K562 (cell line): ENCODE data around the gene FBXO33. TPM values are rescaled to one million over a fixed set of nuclear protein-coding genes. Genes with fewer than 3 reads are reported as not detected.

Source experiments
- ATAC-seq: fragments of 200-7000 bp; cut with Tn5 transposase; 3 replicates; pipeline ENCODE4 v1.9.1; 2020; ENCODE audit warnings: moderate library complexity
- BruUV-seq: library from RNA; stranded (reverse); fragments of 400-500 nt; replicated peaks from 2 replicates; lab custom pipeline; 2021; lab: Mats Ljungman, UMichigan
- CTCF ChIA-PET: fragments of 300-600 bp; formaldehyde crosslinking; extraction: SDS; loops from one replicate; lab custom pipeline; 2021; ENCODE audit warnings: low intra/inter-chr PET ratio; lab: Yijun Ruan, JAX
- POLR2A ChIA-PET: fragments of 300-600, 350-650 bp; sonication (Branson Sonifier 250); formaldehyde crosslinking; extraction: SDS; loops from one replicate; lab custom pipeline; 2021; ENCODE audit warnings: antibody characterized with exemption, inconsistent platforms; lab: Yijun Ruan, JAX
- DNase-seq, 4 experiments: peaks; one replicate each; pipeline versions ENCODE4 v3.0.0 to v3.0.0-alpha.2; 2011 to 2018; ENCODE audit warnings: low spot score in 3 of 4, mixed read lengths in 3 of 4; ENCODE audit errors: extremely low read depth in 1 of 4
- FAIRE-seq: peaks from 2 replicates; lab custom pipeline; 2011; peaks lifted over from hg19 to GRCh38; lab: Jason Lieb, UNC
- H2AFZ ChIP-seq: 2 replicates; pipeline ENCODE4 v1.6.0; 2011; ENCODE audit warnings: low read depth, low read length, control low read depth, inconsistent platforms
- H3K27ac ChIP-seq: fragments of 200-600 bp; 3 replicates; pipeline ENCODE4 v1.8.0; 2011; ENCODE audit warnings: low read depth, mild to moderate bottlenecking, control low read depth, inconsistent platforms, low read length, moderate library complexity, mixed read lengths; ENCODE audit errors: extremely low read depth
- H3K27me3 ChIP-seq, 2 experiments: fragments of 300-600 bp in 1 of 2; 2 replicates in 1 of 2; 3 replicates in 1 of 2; pipeline versions ENCODE4 v1.6.0 to v1.8.0; 2011; ENCODE audit warnings: inconsistent platforms in 2 of 2, low read length in 2 of 2, mild to moderate bottlenecking in 1 of 2, mixed read lengths in 1 of 2, moderate library complexity in 1 of 2; ENCODE audit not compliant: control insufficient read depth in 2 of 2, insufficient read depth in 2 of 2
- H3K36me3 ChIP-seq: fragments of 300-600 bp; 3 replicates; pipeline ENCODE4 v1.8.0; 2011; ENCODE audit warnings: mild to moderate bottlenecking, low read length, inconsistent platforms; ENCODE audit not compliant: control insufficient read depth, insufficient read depth
- H3K4me1 ChIP-seq, 2 experiments: fragments of 200-600 bp in 1 of 2; replicated peaks in 1 of 2; 2 replicates in 1 of 2; 3 replicates in 1 of 2; pipeline versions ENCODE4 v1.5.1 to v1.8.0; 2011; ENCODE audit warnings: inconsistent platforms in 2 of 2, low read length in 2 of 2, mild to moderate bottlenecking in 1 of 2, mixed read lengths in 1 of 2, moderate library complexity in 1 of 2; ENCODE audit not compliant: control insufficient read depth in 2 of 2, insufficient read depth in 2 of 2
- H3K4me2 ChIP-seq: 2 replicates; pipeline ENCODE4 v1.6.1; 2011; ENCODE audit warnings: low read length, control low read depth, inconsistent platforms, mixed read lengths; ENCODE audit not compliant: insufficient read depth
- H3K4me3 ChIP-seq: fragments of 200-600 bp; sonication (generic), shearing (Covaris generic); 2 replicates; pipeline ENCODE4 v1.5.1; 2016; ENCODE audit warnings: control low read depth, inconsistent platforms
- H3K79me2 ChIP-seq: fragments of 200-600 bp; 3 replicates; pipeline ENCODE4 v1.8.0; 2011; ENCODE audit warnings: low read length, inconsistent platforms; ENCODE audit not compliant: control insufficient read depth, insufficient read depth
- H3K9ac ChIP-seq, 2 experiments: 2 replicates each; pipeline versions ENCODE4 v1.6.0 to v1.6.1; 2011; ENCODE audit warnings: low read depth in 2 of 2, low read length in 2 of 2, control low read depth in 1 of 2, inconsistent platforms in 1 of 2, mild to moderate bottlenecking in 1 of 2, mixed read lengths in 1 of 2; ENCODE audit not compliant: insufficient read depth in 1 of 2
- H3K9me1 ChIP-seq: one replicate; pipeline ENCODE4 v1.6.0; 2011; ENCODE audit warnings: inconsistent platforms, mild to moderate bottlenecking, low read length, moderate library complexity; ENCODE audit not compliant: control insufficient read depth, insufficient read depth
- H3K9me3 ChIP-seq: replicated peaks from 2 replicates; pipeline ENCODE4 v1.5.1; 2011; ENCODE audit warnings: low read depth, low read length, inconsistent platforms; ENCODE audit not compliant: control insufficient read depth, insufficient read depth
- H4K20me1 ChIP-seq: replicated peaks from 2 replicates; pipeline ENCODE4 v1.6.1; 2011; ENCODE audit warnings: low read length, inconsistent platforms, mixed read lengths; ENCODE audit not compliant: control insufficient read depth, insufficient read depth
- GABPB1 ChIP-seq: sonication (generic); formaldehyde crosslinking; IDR thresholded peaks from 2 replicates; pipeline ENCODE4 v1.8.0; 2022; ENCODE audit warnings: mild to moderate bottlenecking, missing genetic modification reagents
- GATA2 ChIP-seq: sonication (generic); formaldehyde crosslinking; IDR thresholded peaks from 2 replicates; pipeline ENCODE4 v1.4.0; 2020; ENCODE audit warnings: mild to moderate bottlenecking, missing genetic modification reagents
- LEF1 ChIP-seq: fragments of 450-650 bp; IDR thresholded peaks from 2 replicates; pipeline ENCODE4 v1.6.1; 2016; ENCODE audit warnings: mild to moderate bottlenecking
- MEIS2 ChIP-seq: fragments of 450-650 bp; IDR thresholded peaks from 2 replicates; pipeline ENCODE4 v1.6.1; 2014; ENCODE audit warnings: mild to moderate bottlenecking; ENCODE audit not compliant: partially characterized antibody
- NFIC ChIP-seq: fragments of 450-650 bp; IDR thresholded peaks from 2 replicates; pipeline ENCODE4 v1.6.1; 2017; ENCODE audit warnings: mild to moderate bottlenecking, inconsistent platforms
- PHF8 ChIP-seq: fragments of 200-600 bp; sonication (generic); IDR thresholded peaks from 2 replicates; pipeline ENCODE4 v1.6.1; 2012; ENCODE audit warnings: mixed run types, mild to moderate bottlenecking, inconsistent platforms, low read length, moderate library complexity, borderline replicate concordance
- RB1 ChIP-seq: fragments of 450-650 bp; IDR thresholded peaks from 2 replicates; pipeline ENCODE4 v1.6.1; 2017; ENCODE audit warnings: low read depth, mild to moderate bottlenecking
- RNF2 ChIP-seq: sonication (generic); IDR thresholded peaks from 2 replicates; pipeline ENCODE4 v1.6.1; 2016
- SREBF1 ChIP-seq: fragments of 150-350 bp; IDR thresholded peaks from 2 replicates; pipeline ENCODE4 v1.6.1; 2014; ENCODE audit warnings: antibody characterized with exemption, low read depth, low read length, borderline replicate concordance
- TCF7 ChIP-seq: sonication (generic); IDR thresholded peaks from 2 replicates; pipeline ENCODE4 v1.6.1; 2016; ENCODE audit warnings: antibody characterized with exemption, borderline replicate concordance
- ZBED1 ChIP-seq: IDR thresholded peaks from 2 replicates; pipeline ENCODE4 v1.6.1; 2014
- ZBTB49 ChIP-seq: sonication (generic); formaldehyde crosslinking; IDR thresholded peaks from 2 replicates; pipeline ENCODE4 v1.8.0; 2022; ENCODE audit warnings: missing genetic modification reagents, mild to moderate bottlenecking, borderline replicate concordance
- ZC3H11A ChIP-seq: IDR thresholded peaks from 2 replicates; pipeline ENCODE4 v1.6.1; 2012; ENCODE audit warnings: low read depth, low read length, improper control_type of control experiment
- ZHX1 ChIP-seq: fragments of 150-350 bp; conservative IDR thresholded peaks from 2 replicates; pipeline ENCODE4 v1.6.1; 2014; ENCODE audit warnings: low read length
- WGBS: fragments of 100-300 bp; shearing (Covaris generic); methylation state at CpG from one replicate; pipeline ENCODE4 v1.1.6; 2016; ENCODE audit warnings: low coverage, mixed read lengths; ENCODE audit not compliant: insufficient coverage; ENCODE audit errors: missing lambda C conversion rate; 5-methylcytosine and 5-hydroxymethylcytosine counted together
- in situ Hi-C: fragments of 300-500 bp; cut with MboI; formaldehyde crosslinking; loops from 4 replicates; pipeline ENCODE4 v1.15.0; 2018; ENCODE audit warnings: inconsistent platforms, mixed read lengths
- intact Hi-C: fragments of 100-400 bp; cut with micrococcal nuclease; formaldehyde crosslinking; loops from 2 replicates; pipeline ENCODE4 v1.14.2; 2022
- polyA plus RNA-seq, 8 experiments: library from polyadenylated mRNA; depleted of rRNA in 4 of 8; stranded (reverse) in 5 of 8; unstranded in 3 of 8; fragments of >200 nt; fragmentation: Nextera tagmentation in 2 of 8; fragmentation: Illumina TruSeq in 1 of 8; extraction: Ambion mirVana in 2 of 8; extraction: Trizol in 1 of 8; gene quantifications; 2 replicates each; pipeline versions ENCODE4 v1.2.1 to v1.2.3, GENCODE V29; 2011 to 2014; ENCODE audit warnings: inconsistent platforms in 1 of 8, missing spikeins in 1 of 8
- total RNA-seq, 7 experiments: library from RNA; depleted of rRNA in 6 of 7; stranded (reverse); fragments of >200 nt in 6 of 7; fragmentation: Illumina TruSeq in 2 of 7; extraction: Trizol in 2 of 7; gene quantifications; 2 replicates each; pipeline versions ENCODE4 v1.2.1 to v1.2.3, GENCODE V29; 2011 to 2021; ENCODE audit warnings: low replicate concordance in 1 of 7
- TF ChIP-seq, protein P1 (sequence below), 2 experiments: fragments of 450-650 bp in 1 of 2; sonication (generic) in 1 of 2; formaldehyde crosslinking in 1 of 2; IDR thresholded peaks in 1 of 2; conservative IDR thresholded peaks in 1 of 2; 2 replicates each; pipeline versions ENCODE4 v1.6.1 to v1.8.1; 2016 to 2023; ENCODE audit warnings: mild to moderate bottlenecking in 2 of 2, moderate library complexity in 2 of 2, inconsistent platforms in 1 of 2, missing genetic modification reagents in 1 of 2
- TF ChIP-seq, protein P2 (sequence below): sonication (generic); formaldehyde crosslinking; IDR thresholded peaks from 2 replicates; pipeline ENCODE4 v1.8.1; 2023; ENCODE audit warnings: mild to moderate bottlenecking, missing genetic modification reagents

FBXO33 gene
- total and polyA plus RNA-seq, 9 of the 15 experiments (the other 6 are each of a cell fraction or from before 2014, with no cell fraction given) = 1.6 to 7.5 (median 5.0) TPM

GRCh38 chr14:39382463-39382862, 49.8 kb downstream of the FBXO33 start:
- H3K27me3 ChIP-seq = no peaks in the 10 kb centered on the region
- in situ Hi-C loops = no loop called here
- 45% methylated on average over 3 of the region's 3 CpGs for WGBS
- ChIA-PET CTCF (no interaction called here), POLR2A (interaction anchor here (0.5 to 0.7 kb wide), 2 partner anchors 15 to 201 kb away, joined by 3 read pairs; no protein-coding TSS in a partner anchor)
- intact Hi-C loops = loop anchor here (5.0 kb wide), 1 partner anchor 50 kb away; the partner anchor contains the start of gene FBXO33
- FAIRE-seq (no peak), DNase-seq (no peak), ATAC-seq (no peak)
- BruUV-seq = no TSS peak
- H3K4me1 ChIP-seq = no peaks in the 10 kb centered on the region; a peak in 1 of 5 replicates
- no peak overlapping the region for H2AFZ ChIP-seq
- H3K27ac ChIP-seq = no peak overlapping the region
- H3K36me3 ChIP-seq = no peaks in the 10 kb centered on the region
- H3K9ac ChIP-seq = no peak overlapping the region
- no peaks in the 10 kb centered on the region for H3K9me3 ChIP-seq
- no peaks in the 10 kb centered on the region for H3K79me2 ChIP-seq
- H3K9me1 ChIP-seq = no peaks in the 10 kb centered on the region
- no peaks in the 10 kb centered on the region for H4K20me1 ChIP-seq
- no peak overlapping the region for H3K4me3 ChIP-seq
- H3K4me2 ChIP-seq = no peak overlapping the region
- TF ChIP-seq, protein P1, sequence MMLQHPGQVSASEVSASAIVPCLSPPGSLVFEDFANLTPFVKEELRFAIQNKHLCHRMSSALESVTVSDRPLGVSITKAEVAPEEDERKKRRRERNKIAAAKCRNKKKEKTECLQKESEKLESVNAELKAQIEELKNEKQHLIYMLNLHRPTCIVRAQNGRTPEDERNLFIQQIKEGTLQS (IDR thresholded peaks at IDR 0.05) = no peak
- TF ChIP-seq, protein P1 (CRISPR knock-in tag; conservative IDR thresholded peaks at IDR 0.05) = no peak
- TF ChIP-seq LEF1 = no peak
- no peak for TF ChIP-seq RNF2
- no peak for TF ChIP-seq SREBF1
- no peak for TF ChIP-seq ZC3H11A
- no peak for TF ChIP-seq RB1
- no peak for TF ChIP-seq TCF7
- no peak for TF ChIP-seq ZBED1
- no peak for TF ChIP-seq PHF8
- TF ChIP-seq, protein P2, sequence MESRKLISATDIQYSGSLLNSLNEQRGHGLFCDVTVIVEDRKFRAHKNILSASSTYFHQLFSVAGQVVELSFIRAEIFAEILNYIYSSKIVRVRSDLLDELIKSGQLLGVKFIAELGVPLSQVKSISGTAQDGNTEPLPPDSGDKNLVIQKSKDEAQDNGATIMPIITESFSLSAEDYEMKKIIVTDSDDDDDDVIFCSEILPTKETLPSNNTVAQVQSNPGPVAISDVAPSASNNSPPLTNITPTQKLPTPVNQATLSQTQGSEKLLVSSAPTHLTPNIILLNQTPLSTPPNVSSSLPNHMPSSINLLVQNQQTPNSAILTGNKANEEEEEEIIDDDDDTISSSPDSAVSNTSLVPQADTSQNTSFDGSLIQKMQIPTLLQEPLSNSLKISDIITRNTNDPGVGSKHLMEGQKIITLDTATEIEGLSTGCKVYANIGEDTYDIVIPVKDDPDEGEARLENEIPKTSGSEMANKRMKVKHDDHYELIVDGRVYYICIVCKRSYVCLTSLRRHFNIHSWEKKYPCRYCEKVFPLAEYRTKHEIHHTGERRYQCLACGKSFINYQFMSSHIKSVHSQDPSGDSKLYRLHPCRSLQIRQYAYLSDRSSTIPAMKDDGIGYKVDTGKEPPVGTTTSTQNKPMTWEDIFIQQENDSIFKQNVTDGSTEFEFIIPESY = no peak
- TF ChIP-seq GATA2 (CRISPR knock-in tag) = no peak
- TF ChIP-seq GABPB1 = no peak
- no peak for TF ChIP-seq ZHX1
- TF ChIP-seq NFIC = no peak
- no peak for TF ChIP-seq MEIS2
- no peak for TF ChIP-seq ZBTB49
